Subcutaneous adipose tissue (tissue), 4 donors: ENCODE data around the gene BANP. TPM values are rescaled to one million over a fixed set of nuclear protein-coding genes. Genes with fewer than 3 reads are reported as not detected.

Experiments
- CTCF ChIP-seq: fragments of 450-650 bp; IDR thresholded peaks from one replicate; pipeline ENCODE4 v1.5.1; 2016; ENCODE audit warnings: low read depth, mild to moderate bottlenecking, control low read depth, antibody characterized with exemption, moderate library complexity
- total RNA-seq, 4 donors: library from RNA; depleted of rRNA; stranded (reverse); fragments of >200 nt; gene quantifications; one replicate each; pipeline ENCODE4 v1.1.0, GENCODE V29; 2016

BANP gene
- total RNA-seq, 4 donors from 2014 or later = 12.9 to 21.1 (median 16.9) TPM

GRCh38 chr16:87921236-87921773 lies 29.9 kb upstream of the BANP start:
- no peak for TF ChIP-seq CTCF

GRCh38 chr16:87922250-87922871 lies 28.9 kb upstream of the BANP start:
- TF ChIP-seq CTCF = no peak

- TF ChIP-seq CTCF = no peak
Measured at GRCh38 chr16:87924041-87924810, 27.0 kb upstream of the BANP start.

GRCh38 chr16:87924811-87925670 lies 26.2 kb upstream of the BANP start:
- no peak for TF ChIP-seq CTCF

- TF ChIP-seq CTCF = no peak
Measured at GRCh38 chr16:87926246-87927194, 24.7 kb upstream of the BANP start.

- no peak for TF ChIP-seq CTCF
Measured at GRCh38 chr16:87927195-87927562, 24.1 kb upstream of the BANP start.
